Parathyroid adenoma (tissue), 2 donors: ENCODE results near the gene CEP112.

Source experiments
- H2AFZ ChIP-seq: fragments of 300-600 bp; sonication (generic); one replicate; pipeline ENCODE4 v1.7.0; 2017; ENCODE audit warnings: antibody characterized with exemption, mild to moderate bottlenecking
- H3K27ac ChIP-seq: fragments of 300-600 bp; sonication (generic); one replicate; pipeline ENCODE4 v1.7.0; 2017
- H3K27me3 ChIP-seq: fragments of 300-600 bp; sonication (generic); one replicate; pipeline ENCODE4 v1.7.0; 2017; ENCODE audit warnings: low read length; ENCODE audit not compliant: control insufficient read depth, insufficient read depth
- H3K36me3 ChIP-seq: fragments of 300-600 bp; sonication (generic); one replicate; pipeline ENCODE4 v1.7.0; 2017; ENCODE audit warnings: low read length; ENCODE audit not compliant: control insufficient read depth, insufficient read depth
- H3K4me1 ChIP-seq: fragments of 300-600 bp; sonication (generic); one replicate; pipeline ENCODE4 v1.7.0; 2017; ENCODE audit warnings: control low read depth
- H3K4me2 ChIP-seq: fragments of 300-600 bp; sonication (generic); one replicate; pipeline ENCODE4 v1.7.0; 2017; ENCODE audit warnings: low read length
- H3K4me3 ChIP-seq: fragments of 300-600 bp; sonication (generic); one replicate; pipeline ENCODE4 v1.7.0; 2017; ENCODE audit warnings: low read depth, low read length
- H3K79me2 ChIP-seq: fragments of 300-600 bp; sonication (generic); one replicate; pipeline ENCODE4 v1.7.0; 2017; ENCODE audit warnings: control low read depth
- H3K9ac ChIP-seq: fragments of 300-600 bp; sonication (generic); one replicate; pipeline ENCODE4 v1.7.0; 2017; ENCODE audit warnings: mild to moderate bottlenecking
- H3K9me3 ChIP-seq: fragments of 300-600 bp; sonication (generic); one replicate; pipeline ENCODE4 v1.7.0; 2017; ENCODE audit warnings: low read length; ENCODE audit not compliant: control insufficient read depth
- TF ChIP-seq, protein P1 (sequence below): fragments of 300-600 bp; sonication (generic); IDR thresholded peaks from one replicate; pipeline ENCODE4 v1.7.0; 2017; ENCODE audit warnings: antibody characterized with exemption, mild to moderate bottlenecking
- donor health status: primary hyperparathyroidism.

The CEP112 gene

DNA sequence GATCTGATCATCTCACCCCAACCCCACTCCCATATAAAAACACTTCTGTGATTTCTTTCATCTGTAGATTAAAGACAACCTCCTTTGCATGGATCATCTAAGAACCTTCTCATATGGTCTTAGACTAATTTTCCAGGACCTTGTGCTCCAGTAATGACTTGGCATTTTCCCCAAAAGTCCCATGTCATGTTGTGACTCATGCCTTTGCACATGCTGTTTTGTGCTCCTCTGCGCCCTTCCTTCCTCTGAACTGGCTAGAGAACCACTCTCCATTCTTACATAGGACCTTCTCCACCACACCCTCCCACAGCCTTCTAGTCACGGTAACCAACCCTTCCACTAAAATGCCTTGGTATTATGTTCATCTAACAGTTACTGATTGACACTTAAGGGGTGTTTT, 531.0 kb downstream of the CEP112 start:
- H3K27ac ChIP-seq = no peak overlapping the region
- H3K79me2 ChIP-seq = no peaks in the 10 kb centered on the region
- H3K9me3 ChIP-seq = no peaks in the 10 kb centered on the region
- TF ChIP-seq, protein P1, sequence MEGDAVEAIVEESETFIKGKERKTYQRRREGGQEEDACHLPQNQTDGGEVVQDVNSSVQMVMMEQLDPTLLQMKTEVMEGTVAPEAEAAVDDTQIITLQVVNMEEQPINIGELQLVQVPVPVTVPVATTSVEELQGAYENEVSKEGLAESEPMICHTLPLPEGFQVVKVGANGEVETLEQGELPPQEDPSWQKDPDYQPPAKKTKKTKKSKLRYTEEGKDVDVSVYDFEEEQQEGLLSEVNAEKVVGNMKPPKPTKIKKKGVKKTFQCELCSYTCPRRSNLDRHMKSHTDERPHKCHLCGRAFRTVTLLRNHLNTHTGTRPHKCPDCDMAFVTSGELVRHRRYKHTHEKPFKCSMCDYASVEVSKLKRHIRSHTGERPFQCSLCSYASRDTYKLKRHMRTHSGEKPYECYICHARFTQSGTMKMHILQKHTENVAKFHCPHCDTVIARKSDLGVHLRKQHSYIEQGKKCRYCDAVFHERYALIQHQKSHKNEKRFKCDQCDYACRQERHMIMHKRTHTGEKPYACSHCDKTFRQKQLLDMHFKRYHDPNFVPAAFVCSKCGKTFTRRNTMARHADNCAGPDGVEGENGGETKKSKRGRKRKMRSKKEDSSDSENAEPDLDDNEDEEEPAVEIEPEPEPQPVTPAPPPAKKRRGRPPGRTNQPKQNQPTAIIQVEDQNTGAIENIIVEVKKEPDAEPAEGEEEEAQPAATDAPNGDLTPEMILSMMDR = no peak
- no peaks in the 10 kb centered on the region for H3K36me3 ChIP-seq
- H2AFZ ChIP-seq = no peak overlapping the region
- H3K4me2 ChIP-seq = no peak overlapping the region
- no peak overlapping the region for H3K4me3 ChIP-seq
- H3K9ac ChIP-seq = no peak overlapping the region
- no peaks in the 10 kb centered on the region for H3K4me1 ChIP-seq
- H3K27me3 ChIP-seq = no peaks in the 10 kb centered on the region

DNA sequence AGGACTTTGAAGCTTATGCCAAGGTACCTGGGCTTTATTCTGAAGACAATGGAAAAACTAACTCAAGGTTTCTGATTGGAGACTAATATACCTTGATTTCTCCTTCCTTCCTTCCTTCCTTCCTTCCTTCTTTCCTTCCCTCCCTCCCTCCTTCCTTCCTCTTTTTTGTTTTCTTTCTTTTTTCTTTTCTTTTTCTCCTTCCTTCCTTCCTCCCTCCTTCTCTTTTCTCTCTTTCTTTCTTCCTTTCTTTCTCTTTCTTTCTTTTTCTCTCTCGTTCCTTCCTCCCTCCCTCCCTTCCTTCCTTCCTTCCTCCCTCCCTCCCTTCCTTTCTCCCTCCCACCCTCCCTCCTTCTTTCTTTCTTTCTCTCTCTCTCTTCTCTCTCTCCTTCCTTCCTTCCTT, 531.9 kb downstream of the CEP112 start:
- H3K9me3 ChIP-seq = no peaks in the 10 kb centered on the region
- no peaks in the 10 kb centered on the region for H3K79me2 ChIP-seq
- H3K9ac ChIP-seq = no peak overlapping the region
- no peaks in the 10 kb centered on the region for H3K27me3 ChIP-seq
- no peaks in the 10 kb centered on the region for H3K4me1 ChIP-seq
- no peak overlapping the region for H3K27ac ChIP-seq
- no peak overlapping the region for H3K4me2 ChIP-seq
- no peak overlapping the region for H2AFZ ChIP-seq
- no peak overlapping the region for H3K4me3 ChIP-seq
- TF ChIP-seq, protein P1 = no peak
- H3K36me3 ChIP-seq = no peaks in the 10 kb centered on the region

DNA sequence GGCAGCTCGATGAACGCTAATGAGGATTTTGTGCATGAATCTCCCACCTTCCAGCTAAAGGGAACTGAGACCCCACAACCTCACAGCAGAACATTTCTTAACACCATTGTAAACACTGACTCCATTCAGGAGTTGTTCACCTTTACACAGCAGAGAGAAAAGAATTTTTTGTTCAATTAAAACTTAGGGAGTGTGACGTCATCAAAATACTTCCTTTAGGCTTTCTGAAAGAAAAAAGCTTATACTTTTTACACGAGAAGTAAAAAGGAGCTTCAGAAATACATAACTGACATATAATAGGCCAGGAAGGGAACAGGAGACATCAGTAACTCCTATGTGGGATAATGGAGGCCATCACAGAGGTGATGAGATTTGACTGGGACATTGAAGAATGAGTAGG, 532.4 kb downstream of the CEP112 start:
- H3K27me3 ChIP-seq = no peaks in the 10 kb centered on the region
- TF ChIP-seq, protein P1 = no peak

DNA sequence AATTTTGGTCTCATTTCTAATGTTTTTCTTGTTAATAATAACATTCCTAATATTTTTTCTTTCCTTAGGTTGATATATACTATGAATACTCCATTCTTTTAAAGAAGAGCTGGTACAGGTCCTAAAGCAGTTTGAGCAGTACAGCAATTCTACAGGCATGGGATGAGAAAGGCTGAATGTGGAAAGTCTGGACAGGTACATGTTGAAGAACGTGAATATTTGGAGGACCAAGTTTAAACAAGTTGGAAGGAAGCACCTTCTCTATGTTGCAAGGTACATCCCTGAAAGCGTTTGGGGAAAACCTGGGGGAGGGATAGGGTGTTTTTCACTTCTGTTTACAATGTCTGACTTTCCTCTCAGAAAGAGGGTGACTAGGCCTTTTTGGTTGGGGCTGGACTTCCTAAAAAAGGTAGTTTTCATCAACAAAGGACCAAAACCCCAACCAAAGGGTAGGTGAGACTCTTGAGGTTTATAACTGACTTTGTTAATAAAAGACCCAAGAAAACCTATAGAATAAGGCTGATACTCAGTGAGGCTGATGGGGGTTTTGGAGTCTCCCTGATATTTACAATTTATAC, 534.6 kb downstream of the CEP112 start:
- no peaks in the 10 kb centered on the region for H3K4me1 ChIP-seq
- no peaks in the 10 kb centered on the region for H3K79me2 ChIP-seq
- no peak overlapping the region for H3K9ac ChIP-seq
- no peaks in the 10 kb centered on the region for H3K36me3 ChIP-seq
- no peaks in the 10 kb centered on the region for H3K9me3 ChIP-seq
- H3K27me3 ChIP-seq = no peaks in the 10 kb centered on the region
- no peak overlapping the region for H3K4me3 ChIP-seq
- no peak overlapping the region for H3K27ac ChIP-seq
- no peak overlapping the region for H2AFZ ChIP-seq
- TF ChIP-seq, protein P1 = no peak
- no peak overlapping the region for H3K4me2 ChIP-seq

More for the DNA sequence above, 532.4 kb downstream of the CEP112 start:
- H3K4me1 ChIP-seq = no peaks in the 10 kb centered on the region
- no peak overlapping the region for H2AFZ ChIP-seq
- no peaks in the 10 kb centered on the region for H3K36me3 ChIP-seq
- no peaks in the 10 kb centered on the region for H3K9me3 ChIP-seq
- H3K9ac ChIP-seq = no peak overlapping the region
- H3K79me2 ChIP-seq = no peaks in the 10 kb centered on the region
- H3K4me3 ChIP-seq = no peak overlapping the region
- no peak overlapping the region for H3K4me2 ChIP-seq
- no peak overlapping the region for H3K27ac ChIP-seq
